WI38 (cell line): ENCODE measurements around the gene MVK.

Experiments used
- H3K4me3 ChIP-seq: 2 replicates; pipeline ENCODE4 v1.5.1; 2011; ENCODE audit warnings: low read depth, mild to moderate bottlenecking, control low read depth, low read length
- CTCF ChIP-seq: IDR thresholded peaks from 2 replicates; pipeline ENCODE4 v1.5.1; 2012; ENCODE audit warnings: low read depth, mild to moderate bottlenecking, control low read depth, low read length

MVK gene

GRCh38 chr12:109532721-109533486 is 40.7 kb upstream of the MVK start:
- TF ChIP-seq CTCF, result no peak
- no peak overlapping the region for H3K4me3 ChIP-seq

GRCh38 chr12:109533487-109533740 is 40.2 kb upstream of the MVK start:
- TF ChIP-seq CTCF, result no peak
- H3K4me3 ChIP-seq, result no peak overlapping the region

GRCh38 chr12:109534456-109534855 is 39.1 kb upstream of the MVK start:
- H3K4me3 ChIP-seq, result no peak overlapping the region
- no peak for TF ChIP-seq CTCF

GRCh38 chr12:109535231-109535862 is 38.2 kb upstream of the MVK start:
- no peak overlapping the region for H3K4me3 ChIP-seq
- no peak for TF ChIP-seq CTCF

- no peak overlapping the region for H3K4me3 ChIP-seq
- no peak for TF ChIP-seq CTCF
Measured at GRCh38 chr12:109535863-109536250, 37.7 kb upstream of the MVK start.

- no peak for TF ChIP-seq CTCF
- H3K4me3 ChIP-seq, result no peak overlapping the region
Measured at GRCh38 chr12:109537136-109537535, 36.5 kb upstream of the MVK start.

GRCh38 chr12:109538191-109538863 is 35.3 kb upstream of the MVK start:
- no peak for TF ChIP-seq CTCF
- no peak overlapping the region for H3K4me3 ChIP-seq
